Measurements from ENCODE around the gene MAPK12.

MAPK12 gene

DNA sequence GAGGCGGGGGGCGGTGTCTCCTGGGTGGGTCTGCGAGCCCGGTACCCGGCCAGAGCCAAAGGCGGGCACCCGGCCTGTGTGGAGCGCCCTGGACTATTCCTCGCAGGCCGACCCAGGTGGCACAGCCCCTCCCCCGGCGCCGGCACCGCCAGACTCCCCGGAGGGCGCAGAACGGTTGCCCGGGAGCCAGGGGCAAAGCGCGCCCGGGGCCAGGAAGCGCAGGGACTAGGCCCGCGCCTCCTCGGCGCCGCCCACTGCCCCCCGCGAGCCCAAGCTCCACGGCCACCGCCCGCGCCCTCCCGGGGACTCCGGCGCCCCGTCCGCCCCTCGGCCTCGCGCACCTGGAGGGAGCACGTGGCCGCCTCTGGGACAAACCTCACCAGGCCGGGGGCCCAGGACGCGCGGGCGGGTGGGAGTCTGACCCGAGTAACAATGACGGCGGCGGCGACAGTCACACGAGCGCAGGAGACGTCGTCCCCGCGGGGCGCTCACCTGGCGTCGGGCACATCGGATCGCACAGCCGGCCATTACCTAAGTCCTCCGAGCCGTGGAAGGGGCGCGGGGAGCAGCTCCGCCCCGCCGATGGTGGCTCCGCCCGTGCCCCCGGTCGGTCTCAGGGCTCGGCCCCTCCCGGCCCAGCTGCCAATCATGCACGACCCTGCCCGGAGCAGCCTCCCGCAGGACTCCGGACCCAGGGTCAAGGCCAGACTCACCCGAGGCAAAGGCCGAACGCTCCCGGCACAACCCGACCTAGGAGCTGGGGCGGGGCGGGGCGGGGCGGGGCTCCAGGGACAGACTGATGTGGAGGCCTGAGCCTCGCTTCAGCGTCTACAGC is 38.5 kb upstream of the MAPK12 start:
- no peak for DNase-seq (ENCODE audit: low read depth in 2 of 2)

- DNase-seq (ENCODE audit: low read depth in 2 of 2): no peak
Observed at GRCh38 chr22:50298937-50299784, 37.7 kb upstream of the MAPK12 start.

GRCh38 chr22:50298266-50298637 is 36.8 kb upstream of the MAPK12 start:
- DNase-seq (ENCODE audit: low read depth in 2 of 2): no peak

DNA sequence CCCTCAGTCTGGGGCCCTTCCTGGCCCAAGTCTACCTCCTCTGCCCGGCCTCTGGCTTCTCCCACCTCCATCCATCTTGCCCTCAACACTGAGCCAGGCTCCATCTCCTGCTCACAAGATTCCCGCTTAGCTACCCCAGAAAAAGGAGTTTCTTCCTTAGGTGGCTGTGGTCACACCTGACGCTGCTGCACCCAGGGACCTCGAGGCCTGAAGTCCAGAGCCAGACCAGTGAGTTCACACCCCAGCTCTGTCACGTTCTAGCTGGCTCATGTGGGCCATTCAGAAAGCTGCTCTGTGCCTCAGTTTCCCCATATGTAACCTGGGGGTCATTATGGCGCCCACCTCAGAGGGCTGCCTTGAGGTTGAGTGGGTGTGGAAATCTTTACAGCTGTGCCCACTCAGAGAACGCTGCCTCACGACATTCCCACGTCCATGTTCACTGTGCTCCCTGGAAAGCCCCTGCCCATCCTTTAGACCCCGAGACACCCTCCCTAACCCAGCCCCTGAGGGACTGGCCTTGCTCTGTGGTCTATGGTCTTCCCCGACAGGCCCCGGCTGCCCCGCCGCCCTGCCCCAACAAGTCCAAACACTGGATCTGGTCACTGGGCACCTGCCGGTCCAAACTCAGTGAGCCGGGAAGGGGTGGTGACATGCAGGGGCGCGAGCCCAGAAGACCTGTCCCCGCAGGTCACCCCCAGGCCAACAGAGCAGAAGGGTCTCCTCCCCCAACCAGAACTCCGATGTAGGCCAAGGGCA is 36.2 kb upstream of the MAPK12 start:
- DNase-seq (ENCODE audit: low read depth in 2 of 2): no peak

DNA sequence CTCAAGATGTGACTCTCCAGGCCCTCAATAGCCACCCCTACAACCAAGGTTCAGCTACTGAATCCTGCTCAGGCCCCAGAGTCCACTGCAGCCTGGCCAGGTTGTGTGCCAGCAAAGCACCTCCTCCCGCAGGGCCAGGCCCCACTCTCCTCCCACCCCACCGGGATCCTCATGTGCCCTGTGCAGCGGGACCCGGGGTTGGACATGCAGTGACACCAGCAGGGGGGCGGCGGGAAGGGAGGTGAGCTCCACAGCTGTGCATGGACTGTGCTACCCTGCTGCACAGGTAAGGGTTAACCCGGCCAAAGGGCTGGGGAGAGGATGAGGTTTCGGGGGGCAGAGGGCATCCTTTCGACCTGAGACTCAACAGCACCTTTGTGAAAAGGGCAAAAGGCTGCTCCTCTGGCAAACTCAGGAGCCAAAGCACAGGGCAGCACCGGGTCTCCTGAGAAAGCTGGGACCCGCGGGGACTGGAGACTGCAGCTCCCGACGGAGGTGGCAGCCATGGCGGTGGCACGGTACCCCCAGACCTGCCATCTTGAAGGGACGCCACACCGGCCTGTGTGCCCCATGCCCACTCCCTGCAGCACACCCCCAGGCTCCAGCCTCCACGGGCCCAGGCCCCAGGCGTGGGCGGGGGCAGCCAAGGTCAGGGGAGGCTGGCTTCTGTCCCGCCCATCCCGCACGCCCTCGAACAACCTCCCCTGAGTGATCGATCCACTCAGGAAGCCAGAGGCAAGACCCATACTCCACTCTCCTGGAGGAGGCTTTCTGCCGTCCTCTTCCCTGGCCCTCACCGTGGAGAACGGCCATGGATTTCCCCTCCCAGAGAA is 35.4 kb upstream of the MAPK12 start:
- DNase-seq (ENCODE audit: low read depth in 2 of 2): no peak

GRCh38 chr22:50294319-50294656 is 32.8 kb upstream of the MAPK12 start:
- no peak for DNase-seq (ENCODE audit: low read depth in 2 of 2)

DNA sequence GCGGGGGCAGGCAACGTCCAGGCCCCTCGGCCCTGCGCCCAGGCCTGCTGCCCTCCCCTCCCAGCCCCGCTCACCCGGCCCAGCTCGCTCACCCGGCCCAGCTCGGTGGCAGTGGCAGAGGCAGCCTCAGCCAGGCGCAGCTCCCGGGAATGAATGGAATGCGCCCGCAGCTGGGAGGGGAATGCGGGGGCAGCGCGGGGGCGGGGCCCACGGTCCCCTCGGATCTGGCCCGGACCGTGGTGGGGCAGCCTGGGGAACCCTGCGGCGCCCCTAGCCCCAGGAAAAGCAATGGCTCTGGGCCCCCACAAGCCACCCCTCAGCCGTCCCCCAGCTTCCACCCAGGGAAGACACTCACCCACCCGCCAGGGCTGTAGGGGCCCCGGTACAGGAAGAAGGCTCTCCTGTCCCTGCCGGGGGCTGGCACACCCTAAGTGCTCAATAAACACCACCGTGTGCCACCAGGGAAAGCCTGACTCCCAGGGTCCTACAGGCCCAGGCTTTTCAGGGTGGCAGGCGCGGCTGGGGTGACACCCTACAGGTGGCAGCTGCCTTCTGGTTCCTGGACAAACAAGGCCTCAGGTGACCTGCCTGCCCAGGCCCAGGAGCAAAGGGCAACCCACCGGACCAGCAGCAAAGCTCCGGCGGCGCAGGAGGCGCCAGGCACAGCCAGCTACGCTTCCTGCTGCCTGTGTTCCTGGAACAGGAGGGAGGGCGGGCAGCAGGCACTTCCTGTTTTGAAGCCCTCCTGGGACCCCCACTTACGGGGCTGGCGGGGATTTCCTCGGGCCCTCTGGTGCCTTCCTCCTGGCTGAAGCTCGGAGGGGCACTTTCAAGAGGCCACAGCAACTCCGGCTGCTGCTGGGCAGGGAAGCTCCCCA is 32.2 kb upstream of the MAPK12 start:
- no peak for DNase-seq (ENCODE audit: low read depth in 2 of 2)

DNA sequence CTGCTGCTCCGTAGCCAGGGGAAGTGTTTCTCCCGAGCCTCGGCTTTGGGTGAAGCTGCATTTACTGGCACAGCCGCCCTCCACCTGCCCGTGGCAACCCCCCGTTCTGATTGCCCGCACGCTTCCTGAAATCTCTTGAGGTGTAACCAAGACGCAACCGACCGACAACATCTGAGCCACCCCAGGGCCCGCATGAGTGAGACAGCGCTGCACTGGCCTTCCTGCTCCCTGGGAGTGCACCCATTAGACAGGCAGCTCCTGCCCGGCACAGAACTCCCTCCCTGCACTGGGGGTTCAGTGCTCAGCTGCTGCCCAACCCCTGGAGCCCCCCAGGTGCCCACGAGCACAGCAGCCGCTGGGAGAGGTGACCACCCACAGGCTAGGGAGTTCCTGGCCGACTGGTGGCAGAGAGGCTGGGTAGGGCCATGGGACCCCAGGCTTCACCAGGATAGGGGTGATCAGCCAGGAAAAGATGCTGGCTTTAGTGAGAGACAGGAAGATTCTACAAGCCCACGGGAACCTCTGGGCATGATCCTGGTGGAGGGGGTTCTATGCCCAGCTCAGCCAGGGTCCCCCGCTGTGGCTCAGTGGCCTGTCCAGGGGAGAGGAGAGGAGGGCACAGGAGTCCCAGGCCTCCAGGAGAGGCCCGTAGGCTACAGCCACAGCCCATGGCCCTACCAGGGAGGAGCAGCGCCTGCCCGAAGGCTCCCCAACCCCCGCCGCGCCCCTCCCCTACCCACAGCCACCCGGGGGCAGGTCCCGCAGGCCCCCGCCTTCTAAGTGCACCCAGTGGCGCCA is 31.4 kb upstream of the MAPK12 start:
- DNase-seq (ENCODE audit: low read depth in 2 of 2): no peak

DNA sequence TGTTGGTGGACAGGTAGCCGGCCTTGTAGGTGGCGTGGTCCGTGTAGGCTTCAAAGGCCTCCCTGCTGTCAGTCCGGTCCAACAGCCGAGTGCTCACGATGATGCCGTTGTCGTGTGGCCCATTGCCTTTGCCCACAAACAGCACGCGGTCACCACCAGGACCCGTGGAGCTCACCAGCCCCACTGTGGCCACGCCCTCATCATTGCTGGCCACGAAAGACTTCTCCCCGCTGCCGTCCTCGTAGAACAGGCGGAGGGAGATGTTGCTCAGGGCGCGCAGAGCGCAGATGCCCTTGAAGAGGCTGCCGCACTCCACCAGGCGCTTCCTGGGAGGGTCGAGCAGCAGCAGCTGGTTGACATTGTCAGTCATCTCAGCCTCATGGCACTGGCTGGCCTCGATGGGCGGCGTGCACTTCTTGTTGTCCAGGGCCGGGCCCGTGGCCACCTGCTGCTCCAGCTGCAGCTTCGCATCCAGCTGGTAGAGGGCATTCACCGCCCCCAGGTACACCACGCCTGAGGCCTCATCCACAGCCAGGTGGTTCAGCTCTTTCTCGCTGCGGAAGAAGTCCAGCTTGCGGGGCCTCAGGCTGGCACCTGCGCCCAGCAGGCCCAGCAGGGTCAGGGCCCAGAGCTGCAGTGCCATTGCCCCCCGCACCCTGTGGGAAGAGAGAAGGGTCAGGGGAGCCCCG is 28.6 kb upstream of the MAPK12 start:
- no peak for DNase-seq (ENCODE audit: low read depth in 2 of 2)

GRCh38 chr22:50289151-50289941 is 27.9 kb upstream of the MAPK12 start:
- no peak for DNase-seq (ENCODE audit: low read depth in 2 of 2)

DNA sequence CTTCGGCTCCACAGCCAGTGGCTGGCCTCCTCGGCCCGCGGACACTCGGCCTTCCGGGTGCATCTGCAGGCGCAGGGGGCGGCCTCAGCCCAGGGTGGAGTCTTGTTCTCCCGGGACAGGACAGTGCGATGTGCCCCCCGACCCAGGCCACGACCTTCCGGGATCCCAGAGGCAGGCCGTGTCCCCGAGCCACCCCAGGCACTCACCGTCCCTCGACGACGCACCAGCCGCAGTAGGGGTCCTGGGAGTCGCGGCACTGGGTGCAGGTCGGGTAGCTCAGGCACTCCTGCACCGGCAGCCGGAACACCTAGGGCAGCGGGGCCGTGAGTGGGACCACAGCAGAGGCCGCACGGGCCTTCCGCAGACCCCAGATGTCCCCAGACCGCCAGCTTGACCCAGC is 26.2 kb upstream of the MAPK12 start:
- no peak for DNase-seq (ENCODE audit: low read depth in 2 of 2)

DNA sequence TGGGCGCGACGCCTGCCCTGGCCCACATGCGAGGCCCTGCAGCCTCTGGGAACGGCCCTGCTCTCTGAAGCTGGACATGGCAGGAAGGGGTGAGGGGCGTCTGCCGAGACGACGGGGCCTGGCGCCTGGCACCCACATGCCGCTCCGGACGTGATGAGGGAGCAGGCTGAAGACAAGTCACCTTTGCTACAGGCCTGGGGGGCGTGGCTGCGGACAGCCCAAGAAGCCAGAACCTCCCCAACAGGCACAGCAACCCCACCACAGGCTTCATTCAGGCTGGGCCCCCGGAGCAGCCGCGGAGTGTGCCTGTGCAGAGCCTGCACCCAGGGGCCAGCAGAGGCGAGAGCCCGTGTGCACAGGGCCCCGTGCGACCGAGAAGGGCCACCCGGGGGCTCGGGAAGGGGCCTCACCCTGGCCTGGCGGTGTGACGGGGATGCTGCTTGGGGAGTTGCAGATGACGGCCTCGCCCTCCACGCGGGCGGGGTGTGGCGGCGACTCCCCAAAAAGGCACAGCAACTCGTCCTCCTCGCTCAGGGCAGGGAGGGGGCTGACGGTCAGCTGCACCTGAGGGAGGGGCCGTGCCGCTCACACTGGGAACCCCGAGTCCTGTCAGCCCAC is 25.3 kb upstream of the MAPK12 start:
- no peak for DNase-seq (ENCODE audit: low read depth in 2 of 2)

DNA sequence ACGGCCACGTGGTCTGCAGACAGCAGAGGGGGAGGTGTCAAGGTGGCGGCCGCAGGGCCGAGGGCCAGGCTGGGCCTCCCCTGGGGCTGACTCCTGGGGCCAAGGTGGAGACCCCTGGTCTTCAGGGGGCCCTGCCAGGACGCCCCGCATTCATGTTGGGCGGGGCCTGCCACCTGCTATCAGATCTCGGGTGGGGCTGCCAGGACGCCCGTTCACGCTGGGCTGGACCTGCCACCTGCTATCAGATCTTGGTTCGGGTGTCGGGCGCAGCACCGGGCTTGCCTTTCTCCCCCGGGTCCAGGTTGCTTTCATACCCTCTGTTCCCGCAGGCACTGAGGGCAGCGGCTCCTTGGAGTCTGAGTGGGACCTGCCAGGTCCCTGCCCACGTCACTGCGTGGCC is 24.8 kb upstream of the MAPK12 start:
- no peak for DNase-seq (ENCODE audit: low read depth in 2 of 2)

GRCh38 chr22:50285568-50286229 is 24.2 kb upstream of the MAPK12 start:
- DNase-seq (ENCODE audit: low read depth in 2 of 2): no peak

- no peak for DNase-seq (ENCODE audit: low read depth in 2 of 2)
Observed at GRCh38 chr22:50284479-50284878, 23.0 kb upstream of the MAPK12 start.

- DNase-seq (ENCODE audit: low read depth in 2 of 2): no peak
Observed at GRCh38 chr22:50283821-50284220, 22.3 kb upstream of the MAPK12 start.
